ENCODE measurements around the gene PDE2A.

GRCh38 chr11:72573855-72574445, 100.3 kb downstream of the PDE2A start:
- TF ChIP-seq POLR2A (IDR thresholded peaks at IDR 0.05) (no peak), CTCF (IDR thresholded peaks at IDR 0.05) (no peak)
